ENCODE results near the gene GPR108.

DNA sequence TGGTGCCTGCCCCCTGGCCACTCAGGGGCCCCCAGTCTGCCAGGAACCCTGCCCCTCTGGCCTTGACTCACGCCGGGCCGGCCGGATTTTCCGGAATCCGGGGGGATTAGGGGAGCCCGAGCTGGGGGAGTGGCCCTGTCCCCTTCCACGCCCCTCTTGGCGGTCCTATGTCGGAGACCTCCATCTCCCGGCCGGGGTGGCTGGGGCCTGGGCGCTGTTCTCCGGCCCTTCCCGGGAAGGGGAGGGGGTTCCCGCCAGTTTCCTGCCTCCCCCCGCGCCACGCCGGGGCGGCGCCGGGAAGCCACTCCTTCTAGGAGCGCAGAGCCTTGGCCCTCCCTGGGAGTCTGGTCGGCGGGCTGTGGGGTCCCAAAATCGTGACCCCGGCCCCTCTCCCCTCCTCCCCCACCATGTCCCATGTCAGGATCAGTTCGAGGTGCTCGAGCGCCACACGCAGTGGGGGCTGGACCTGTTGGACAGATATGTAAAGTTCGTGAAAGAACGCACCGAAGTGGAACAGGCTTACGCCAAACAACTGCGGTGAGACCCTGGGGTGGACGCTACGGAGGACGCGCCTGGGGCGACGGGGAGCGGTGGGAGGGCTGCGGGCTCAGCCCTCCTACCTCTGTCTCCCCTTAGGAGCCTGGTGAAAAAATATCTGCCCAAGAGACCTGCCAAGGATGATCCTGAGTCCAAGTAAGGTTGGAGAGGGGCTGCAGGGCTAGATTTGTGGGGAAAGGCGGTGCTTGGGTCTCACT, 3.4 kb upstream of the GPR108 start:
- TF ChIP-seq MAX (IDR thresholded peaks at IDR 0.05) (no peak), POLR2A (IDR thresholded peaks at IDR 0.05; ENCODE audit: control extremely low read depth in 1 of 2, low read depth in 2 of 2, low read length in 2 of 2) (no peak), HDAC2 (IDR thresholded peaks at IDR 0.05; ENCODE audit: borderline replicate concordance in 1 of 2, low read depth in 2 of 2, low read length in 2 of 2) (no peak)
